Mesendoderm (in vitro differentiated cells): Measurements from ENCODE around the gene MFAP2.
"Not testable (repeated sequence)": the region's sequence is repeated elsewhere in the genome, so short reads cannot be mapped to it uniquely, and the experiment has no call there.

ENCODE experiments used
- DNase-seq: peaks from one replicate; pipeline ENCODE4 v3.0.0; 2013
- H2AK5ac ChIP-seq: 2 replicates; pipeline ENCODE4 v1.6.1; 2013; ENCODE audit warnings: low read length, inconsistent platforms
- H2BK120ac ChIP-seq: 2 replicates; pipeline ENCODE4 v1.6.1; 2013; ENCODE audit warnings: low read depth, mild to moderate bottlenecking, low read length, moderate library complexity, mixed read lengths
- H2BK15ac ChIP-seq: replicated peaks from 2 replicates; pipeline ENCODE4 v1.6.1; 2013; ENCODE audit warnings: low read depth, mild to moderate bottlenecking, moderate library complexity
- H2BK5ac ChIP-seq: 2 replicates; pipeline ENCODE4 v1.6.1; 2013; ENCODE audit warnings: low read length, inconsistent platforms
- H3K18ac ChIP-seq: 2 replicates; pipeline ENCODE4 v1.6.1; 2013; ENCODE audit warnings: mild to moderate bottlenecking, low read length, mixed read lengths
- H3K23ac ChIP-seq: one replicate; pipeline ENCODE4 v1.6.1; 2013; ENCODE audit warnings: low read length
- H3K27ac ChIP-seq: 2 replicates; pipeline ENCODE4 v1.5.1; 2013; ENCODE audit warnings: low read depth, mild to moderate bottlenecking, inconsistent platforms, low read length, moderate library complexity
- H3K27me3 ChIP-seq: 2 replicates; pipeline ENCODE4 v1.6.1; 2013; ENCODE audit warnings: low read length, control low read depth, mild to moderate bottlenecking, inconsistent platforms; ENCODE audit not compliant: insufficient read depth, poor library complexity
- H3K36me3 ChIP-seq: 2 replicates; pipeline ENCODE4 v1.6.1; 2013; ENCODE audit warnings: low read length, inconsistent platforms; ENCODE audit not compliant: control insufficient read depth, insufficient read depth
- H3K4ac ChIP-seq: one replicate; pipeline ENCODE4 v1.6.1; 2013; ENCODE audit warnings: low read depth, mild to moderate bottlenecking, low read length, moderate library complexity
- H3K4me1 ChIP-seq: 2 replicates; pipeline ENCODE4 v1.6.1; 2013; ENCODE audit warnings: low read depth, low read length, inconsistent platforms; ENCODE audit not compliant: control insufficient read depth
- H3K4me2 ChIP-seq: 2 replicates; pipeline ENCODE4 v1.6.1; 2013; ENCODE audit warnings: low read length
- H3K4me3 ChIP-seq: 2 replicates; pipeline ENCODE4 v1.5.1; 2013; ENCODE audit warnings: mild to moderate bottlenecking, low read length
- H3K56ac ChIP-seq: one replicate; pipeline ENCODE4 v1.6.1; 2013; ENCODE audit warnings: low read length
- H3K79me1 ChIP-seq: 2 replicates; pipeline ENCODE4 v1.6.1; 2013; ENCODE audit warnings: low read length, inconsistent platforms
- H3K79me2 ChIP-seq: 2 replicates; pipeline ENCODE4 v1.6.1; 2013; ENCODE audit warnings: mild to moderate bottlenecking, low read length; ENCODE audit not compliant: control insufficient read depth, insufficient read depth
- H3K9ac ChIP-seq: 2 replicates; pipeline ENCODE4 v1.6.1; 2013; ENCODE audit warnings: low read length, inconsistent platforms
- H4K5ac ChIP-seq: one replicate; pipeline ENCODE4 v1.6.1; 2013; ENCODE audit warnings: low read length
- H4K8ac ChIP-seq: one replicate; pipeline ENCODE4 v1.6.1; 2013; ENCODE audit warnings: low read depth, mild to moderate bottlenecking, control low read depth, low read length, moderate library complexity
- WGBS: extraction: QIAGEN DNeasy Blood & Tissue Kit; methylation state at CpG from one replicate; pipeline ENCODE4 v1.1.7; 2013; ENCODE audit warnings: low lambda C conversion rate, missing lambda C conversion rate; ENCODE audit not compliant: insufficient coverage; ENCODE audit errors: extremely low coverage; 5-methylcytosine and 5-hydroxymethylcytosine counted together

MFAP2 gene

DNA sequence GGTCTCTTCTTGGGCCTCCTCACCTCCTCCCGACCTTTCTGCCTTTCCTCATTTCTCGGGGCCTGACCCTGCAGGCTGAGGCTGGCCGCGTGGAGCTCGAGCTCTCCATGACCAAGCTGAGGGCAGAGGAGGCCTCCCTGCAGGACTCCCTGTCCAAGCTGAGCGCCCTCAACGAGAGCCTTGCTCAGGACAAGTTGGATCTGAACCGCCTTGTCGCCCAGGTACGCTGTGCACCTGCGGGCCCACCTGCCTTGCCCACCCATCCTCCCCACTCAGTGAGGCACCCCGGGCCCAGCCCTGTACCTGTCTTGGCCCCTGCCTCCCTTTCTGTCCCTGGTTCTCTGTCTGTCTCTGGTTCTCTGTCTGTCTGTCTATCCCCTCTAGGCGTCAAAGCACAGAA lies 34.2 kb downstream of the MFAP2 start:
- not testable (repeated sequence) for H3K27ac ChIP-seq, DNase-seq, H3K4me1 ChIP-seq, H3K4me2 ChIP-seq, H3K56ac ChIP-seq, H3K79me2 ChIP-seq, H3K4ac ChIP-seq, H3K36me3 ChIP-seq, H4K8ac ChIP-seq, H2BK15ac ChIP-seq, H2BK5ac ChIP-seq, H2BK120ac ChIP-seq, H3K23ac ChIP-seq, H2AK5ac ChIP-seq, H3K27me3 ChIP-seq, H3K9ac ChIP-seq, H3K79me1 ChIP-seq, H4K5ac ChIP-seq, H3K4me3 ChIP-seq, H3K18ac ChIP-seq
- no CpG with 5 or more reads among the region's 13 CpGs for WGBS

- H4K5ac ChIP-seq, H3K4me1 ChIP-seq, H3K36me3 ChIP-seq: not testable (repeated sequence)
Observed at GRCh38 chr1:16945512-16945911, 34.9 kb downstream of the MFAP2 start.

DNA sequence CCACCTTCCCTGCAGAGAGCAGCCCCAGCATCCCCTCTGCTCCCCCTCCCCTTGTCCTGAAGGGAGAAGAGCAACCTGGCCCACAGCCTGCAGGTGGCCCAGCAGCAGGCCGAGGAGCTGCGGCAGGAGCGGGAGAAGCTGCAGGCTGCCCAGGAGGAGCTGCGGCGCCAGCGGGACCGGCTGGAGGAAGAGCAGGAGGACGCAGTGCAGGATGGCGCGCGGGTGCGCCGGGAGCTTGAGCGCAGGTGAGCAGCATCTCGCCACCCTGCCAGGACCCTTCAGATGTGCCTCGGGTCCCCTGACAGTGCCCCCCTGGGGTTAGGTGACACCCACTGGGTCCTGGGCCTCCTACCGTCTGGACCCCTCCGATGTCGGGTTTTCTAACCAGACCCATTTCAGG lies 36.4 kb downstream of the MFAP2 start:
- no peak overlapping the region for H3K9ac ChIP-seq
- H3K4me3 ChIP-seq = no peak overlapping the region
- no peak overlapping the region for H3K4me2 ChIP-seq
- H2BK5ac ChIP-seq = no peak overlapping the region
- no peak overlapping the region for H3K56ac ChIP-seq
- WGBS = no CpG with 5 or more reads among the region's 19 CpGs
- no peaks in the 10 kb centered on the region for H3K79me1 ChIP-seq
- no peak overlapping the region for H3K18ac ChIP-seq
- H2BK15ac ChIP-seq = no peak overlapping the region
- no peak for DNase-seq
- H2AK5ac ChIP-seq = no peak overlapping the region
- no peak overlapping the region for H3K4ac ChIP-seq
- no peak overlapping the region for H2BK120ac ChIP-seq
- no peak overlapping the region for H4K8ac ChIP-seq
- H3K27ac ChIP-seq = no peak overlapping the region
- H4K5ac ChIP-seq = no peak overlapping the region
- no peaks in the 10 kb centered on the region for H3K79me2 ChIP-seq
- H3K27me3 ChIP-seq = no peaks in the 10 kb centered on the region
- H3K23ac ChIP-seq = no peak overlapping the region
- no peaks in the 10 kb centered on the region for H3K4me1 ChIP-seq
- no peaks in the 10 kb centered on the region for H3K36me3 ChIP-seq

More at GRCh38 chr1:16945512-16945911, 34.9 kb downstream of the MFAP2 start:
- not testable (repeated sequence) for H3K27me3 ChIP-seq, H3K4me2 ChIP-seq, H2AK5ac ChIP-seq, H2BK5ac ChIP-seq, H3K9ac ChIP-seq, H4K8ac ChIP-seq, H3K79me1 ChIP-seq, H3K27ac ChIP-seq, H3K18ac ChIP-seq, DNase-seq, H3K23ac ChIP-seq, H3K56ac ChIP-seq, H3K4ac ChIP-seq, H3K79me2 ChIP-seq, H3K4me3 ChIP-seq, H2BK15ac ChIP-seq, H2BK120ac ChIP-seq
- WGBS = no CpG with 5 or more reads among the region's 9 CpGs

GRCh38 chr1:16939386-16940180 lies 40.8 kb downstream of the MFAP2 start:
- not testable (repeated sequence) for H2BK120ac ChIP-seq, H3K4me3 ChIP-seq, H3K79me1 ChIP-seq, H4K5ac ChIP-seq, H3K23ac ChIP-seq, H3K27ac ChIP-seq, H3K4me2 ChIP-seq, H3K27me3 ChIP-seq, H2BK5ac ChIP-seq, H3K9ac ChIP-seq, H3K79me2 ChIP-seq, H3K36me3 ChIP-seq, H3K4me1 ChIP-seq, H2AK5ac ChIP-seq, H2BK15ac ChIP-seq, H4K8ac ChIP-seq, H3K4ac ChIP-seq
- H3K56ac ChIP-seq = peak overlapping the region; percentile 25
- H3K18ac ChIP-seq = peak overlapping the region; percentile 63
- no CpG with 5 or more reads among the region's 32 CpGs for WGBS
- peak; percentile 49 for DNase-seq

DNA sequence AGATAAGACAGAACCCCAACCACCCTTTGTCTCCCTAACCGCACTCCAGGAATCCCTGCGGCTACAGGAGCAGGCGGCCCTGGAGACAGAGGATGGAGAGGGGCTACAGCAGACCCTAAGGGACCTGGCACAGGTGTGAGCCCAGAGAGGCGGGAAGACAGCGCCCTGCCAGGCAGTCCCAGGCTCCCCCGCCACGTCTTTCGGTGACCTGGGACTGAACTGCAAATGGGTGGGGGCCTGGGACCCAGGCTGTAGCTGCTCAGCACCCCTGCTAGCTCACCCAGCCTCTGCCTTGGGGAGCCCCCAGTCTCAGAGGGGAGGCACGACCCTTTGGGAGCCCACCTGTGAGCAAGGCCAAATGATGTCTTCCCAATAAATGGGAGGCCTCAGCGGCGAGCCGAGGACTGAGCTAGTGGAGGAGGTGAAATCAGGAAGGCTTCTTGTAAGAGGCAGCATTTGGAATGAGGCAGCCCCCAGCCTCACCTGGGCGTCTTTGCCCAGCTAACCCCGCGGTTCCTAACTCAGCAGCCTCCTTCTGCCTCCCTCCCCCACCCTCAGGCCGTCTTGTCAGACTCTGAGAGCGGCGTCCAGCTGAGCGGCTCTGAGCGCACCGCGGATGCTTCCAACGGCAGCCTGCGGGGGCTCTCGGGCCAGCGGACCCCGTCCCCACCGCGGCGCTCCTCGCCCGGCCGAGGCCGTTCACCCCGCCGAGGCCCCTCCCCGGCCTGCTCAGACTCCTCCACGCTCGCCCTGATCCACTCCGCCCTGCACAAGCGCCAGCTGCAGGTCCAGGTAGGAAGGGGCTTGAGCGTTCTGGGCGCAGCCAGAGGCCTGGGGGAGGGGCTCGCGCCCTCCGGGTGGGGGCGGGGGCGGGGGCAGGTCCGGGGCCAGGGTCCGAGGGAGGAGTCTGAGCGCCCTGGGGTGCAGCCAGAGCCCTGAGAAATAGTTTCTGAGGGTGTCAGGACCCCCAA lies 41.8 kb downstream of the MFAP2 start:
- Histone ChIP-seq H3K4me3 (no peak overlapping the region), H4K8ac (no peak overlapping the region), H3K36me3 (no peaks in the 10 kb centered on the region), H3K4me1 (no peaks in the 10 kb centered on the region), H2BK15ac (no peak overlapping the region), H2BK5ac (no peak overlapping the region), H2AK5ac (no peak overlapping the region), H3K79me2 (no peaks in the 10 kb centered on the region), H3K79me1 (no peaks in the 10 kb centered on the region), H4K5ac (no peak overlapping the region), H3K9ac (peak overlapping the region; percentile 52), H3K56ac (peak overlapping the region; percentile 29), H3K27me3 (no peaks in the 10 kb centered on the region), H2BK120ac (no peak overlapping the region), H3K4me2 (peak overlapping the region; percentile 13), H3K18ac (peak overlapping the region; percentile 63), H3K4ac (no peak overlapping the region), H3K27ac (no peak overlapping the region), H3K23ac (no peak overlapping the region)
- WGBS = no CpG with 5 or more reads among the region's 51 CpGs
- DNase-seq = peak; percentile 61
